Measurements from ENCODE around the gene CHRNA9. TPM values are rescaled to one million over a fixed set of nuclear protein-coding genes. Genes with fewer than 3 reads are reported as not detected.
"Not testable (repeated sequence)": the region's sequence is repeated elsewhere in the genome, so short reads cannot be mapped to it uniquely, and the experiment has no call there.

CHRNA9 gene
- total and polyA plus RNA-seq, 9 donors, result 0.13 TPM; not detected in 8

DNA sequence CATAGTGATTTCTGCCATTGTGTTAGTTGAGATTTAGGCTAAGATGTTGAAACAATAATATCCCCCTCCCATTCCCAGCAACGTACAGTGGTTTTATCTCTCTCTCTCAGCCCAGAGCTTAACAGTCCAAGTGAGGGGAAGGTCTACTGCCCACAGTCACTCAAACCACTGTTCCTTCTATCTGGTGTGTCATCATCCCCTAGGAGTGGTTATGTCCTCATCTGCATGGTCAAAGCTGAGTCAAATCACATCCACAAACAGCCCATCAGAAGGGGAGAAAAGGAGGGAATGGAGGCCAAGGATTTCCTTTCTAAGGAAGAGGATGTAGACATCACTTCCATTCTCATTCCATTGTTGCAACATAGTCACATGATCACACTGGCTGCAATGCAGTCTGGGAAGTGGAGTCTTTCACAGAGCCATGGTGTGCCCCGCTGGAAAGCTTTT is 42.8 kb upstream of the CHRNA9 start:
- Histone ChIP-seq H3K9me3 (no peaks in the 10 kb centered on the region), H3K36me3 (no peaks in the 10 kb centered on the region), H3K27ac (no peak overlapping the region), H3K4me3 (no peak overlapping the region), H3K27me3 (no peaks in the 10 kb centered on the region), H3K4me1 (ENCODE audit: insufficient read depth) (no peaks in the 10 kb centered on the region)
- WGBS, 3 donors, result 53 to 73% (median 55%) methylated on average over 2 of the region's 2 CpGs
- TF ChIP-seq POLR2A (IDR thresholded peaks at IDR 0.05) (no peak), EP300 (IDR thresholded peaks at IDR 0.05) (no peak)
- TF ChIP-seq, protein P1, sequence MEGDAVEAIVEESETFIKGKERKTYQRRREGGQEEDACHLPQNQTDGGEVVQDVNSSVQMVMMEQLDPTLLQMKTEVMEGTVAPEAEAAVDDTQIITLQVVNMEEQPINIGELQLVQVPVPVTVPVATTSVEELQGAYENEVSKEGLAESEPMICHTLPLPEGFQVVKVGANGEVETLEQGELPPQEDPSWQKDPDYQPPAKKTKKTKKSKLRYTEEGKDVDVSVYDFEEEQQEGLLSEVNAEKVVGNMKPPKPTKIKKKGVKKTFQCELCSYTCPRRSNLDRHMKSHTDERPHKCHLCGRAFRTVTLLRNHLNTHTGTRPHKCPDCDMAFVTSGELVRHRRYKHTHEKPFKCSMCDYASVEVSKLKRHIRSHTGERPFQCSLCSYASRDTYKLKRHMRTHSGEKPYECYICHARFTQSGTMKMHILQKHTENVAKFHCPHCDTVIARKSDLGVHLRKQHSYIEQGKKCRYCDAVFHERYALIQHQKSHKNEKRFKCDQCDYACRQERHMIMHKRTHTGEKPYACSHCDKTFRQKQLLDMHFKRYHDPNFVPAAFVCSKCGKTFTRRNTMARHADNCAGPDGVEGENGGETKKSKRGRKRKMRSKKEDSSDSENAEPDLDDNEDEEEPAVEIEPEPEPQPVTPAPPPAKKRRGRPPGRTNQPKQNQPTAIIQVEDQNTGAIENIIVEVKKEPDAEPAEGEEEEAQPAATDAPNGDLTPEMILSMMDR (IDR thresholded peaks at IDR 0.05), result no peak
- no peak for DNase-seq
- intact Hi-C loops (cut with DNase I), result no loop called here

DNA sequence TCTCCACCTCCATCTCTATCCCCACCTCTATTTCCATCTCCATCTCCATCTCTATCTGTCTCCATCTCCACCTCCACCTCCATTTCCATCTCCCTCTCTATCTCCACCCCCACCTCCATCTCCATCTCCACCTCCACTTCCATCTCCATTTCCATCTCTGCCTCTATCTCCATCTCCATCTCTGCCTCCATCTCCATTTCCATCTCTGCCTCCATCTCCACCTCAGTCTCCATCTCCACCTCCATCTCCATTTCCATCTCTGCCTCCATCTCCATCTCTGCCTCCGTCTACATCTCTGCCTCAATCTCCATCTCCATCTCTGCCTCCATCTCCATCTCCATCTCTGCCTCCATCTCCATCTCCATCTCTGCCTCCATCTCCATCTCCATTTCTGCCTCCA is 40.8 kb upstream of the CHRNA9 start:
- intact Hi-C loops (cut with DNase I), result no loop called here
- H3K9me3 ChIP-seq, result no peaks in the 10 kb centered on the region
- H3K27ac ChIP-seq, result no peak overlapping the region
- H3K27me3 ChIP-seq, result no peaks in the 10 kb centered on the region
- no peaks in the 10 kb centered on the region for H3K4me1 ChIP-seq (ENCODE audit: insufficient read depth)
- no peak overlapping the region for H3K4me3 ChIP-seq
- 82 to 92% (median 88%) methylated on average over 1 of the region's 1 CpG for WGBS, 3 donors
- no peak for DNase-seq
- no peaks in the 10 kb centered on the region for H3K36me3 ChIP-seq
- no peak for TF ChIP-seq EP300 (IDR thresholded peaks at IDR 0.05)
- TF ChIP-seq POLR2A (IDR thresholded peaks at IDR 0.05), result no peak
- TF ChIP-seq, protein P1 (IDR thresholded peaks at IDR 0.05), result no peak

GRCh38 chr4:40295030-40295429 is 40.1 kb upstream of the CHRNA9 start:
- H3K36me3 ChIP-seq; H3K27me3 ChIP-seq; H3K4me3 ChIP-seq; H3K9me3 ChIP-seq; H3K27ac ChIP-seq; H3K4me1 ChIP-seq (ENCODE audit: insufficient read depth); intact Hi-C loops (cut with DNase I); DNase-seq: not testable (repeated sequence)

DNA sequence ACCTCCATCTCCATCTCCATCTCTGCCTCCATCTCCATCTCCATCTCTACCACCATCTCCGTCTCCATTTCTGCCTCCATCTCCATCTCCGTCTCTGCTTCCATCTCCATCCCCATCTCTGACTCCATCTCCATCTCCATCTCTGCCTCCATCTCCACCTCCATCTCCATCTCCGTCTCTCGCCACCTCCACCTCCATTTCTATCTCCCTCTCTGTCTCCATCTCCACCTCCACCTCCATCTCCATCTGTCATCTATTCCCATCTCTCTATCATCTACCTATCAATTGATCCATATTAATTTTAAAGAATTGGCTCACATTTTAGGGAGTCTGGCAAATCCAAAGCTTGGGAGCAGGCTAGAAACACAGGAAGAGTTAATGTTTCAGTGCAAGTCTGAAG is 39.6 kb upstream of the CHRNA9 start:
- 84 to 97% (median 85%) methylated on average over 4 of the region's 4 CpGs for WGBS, 3 donors
- DNase-seq, result no peak
- H3K4me3 ChIP-seq, result no peak overlapping the region
- H3K27ac ChIP-seq, result no peak overlapping the region
- no peaks in the 10 kb centered on the region for H3K9me3 ChIP-seq
- intact Hi-C loops (cut with DNase I), result no loop called here
- H3K4me1 ChIP-seq (ENCODE audit: insufficient read depth), result no peaks in the 10 kb centered on the region
- no peaks in the 10 kb centered on the region for H3K36me3 ChIP-seq
- TF ChIP-seq EP300 (IDR thresholded peaks at IDR 0.05) (no peak), POLR2A (IDR thresholded peaks at IDR 0.05) (no peak)
- TF ChIP-seq, protein P1 (IDR thresholded peaks at IDR 0.05), result no peak
- no peaks in the 10 kb centered on the region for H3K27me3 ChIP-seq

- no peaks in the 10 kb centered on the region for H3K9me3 ChIP-seq
- H3K4me3 ChIP-seq, result no peak overlapping the region
- H3K36me3 ChIP-seq, result no peaks in the 10 kb centered on the region
- no peaks in the 10 kb centered on the region for H3K27me3 ChIP-seq
- intact Hi-C loops (cut with DNase I), result no loop called here
- no peak overlapping the region for H3K27ac ChIP-seq
- H3K4me1 ChIP-seq (ENCODE audit: insufficient read depth), result no peaks in the 10 kb centered on the region
- DNase-seq, result no peak
- TF ChIP-seq, protein P1 (IDR thresholded peaks at IDR 0.05), result no peak
- TF ChIP-seq POLR2A (IDR thresholded peaks at IDR 0.05) (no peak), EP300 (IDR thresholded peaks at IDR 0.05) (no peak)
- WGBS, 3 donors, result 91 to 97% (median 94%) methylated on average over 6 of the region's 6 CpGs
Observed at GRCh38 chr4:40299126-40299525, 36.0 kb upstream of the CHRNA9 start.

All from ovary (tissue), 9 donors.